ENCODE results near the gene JOSD2. TPM values are rescaled to one million over a fixed set of nuclear protein-coding genes. Genes with fewer than 3 reads are reported as not detected.

Gene JOSD2
- total RNA-seq = 10 to 100 TPM; 29.4 to 31.7 TPM

GRCh38 chr19:50511069-50511822 is at the start of gene JOSD2:
Gene JOSD2 (minus strand): TSS chr19:50511191. CDS start chr19:50510431, 760 bp downstream.
- no peaks in the 10 kb centered on the region for H3K27me3 ChIP-seq (replicated peaks; ENCODE audit: insufficient read depth)
- H3K4me1 ChIP-seq (replicated peaks) = peaks cover 4% of the 10 kb centered on the region
- no peaks in the 10 kb centered on the region for H3K9me3 ChIP-seq
- TF ChIP-seq POLR2AphosphoS5 (IDR thresholded peaks at IDR 0.05) = peak; percentile 98
- TF ChIP-seq, protein P1, sequence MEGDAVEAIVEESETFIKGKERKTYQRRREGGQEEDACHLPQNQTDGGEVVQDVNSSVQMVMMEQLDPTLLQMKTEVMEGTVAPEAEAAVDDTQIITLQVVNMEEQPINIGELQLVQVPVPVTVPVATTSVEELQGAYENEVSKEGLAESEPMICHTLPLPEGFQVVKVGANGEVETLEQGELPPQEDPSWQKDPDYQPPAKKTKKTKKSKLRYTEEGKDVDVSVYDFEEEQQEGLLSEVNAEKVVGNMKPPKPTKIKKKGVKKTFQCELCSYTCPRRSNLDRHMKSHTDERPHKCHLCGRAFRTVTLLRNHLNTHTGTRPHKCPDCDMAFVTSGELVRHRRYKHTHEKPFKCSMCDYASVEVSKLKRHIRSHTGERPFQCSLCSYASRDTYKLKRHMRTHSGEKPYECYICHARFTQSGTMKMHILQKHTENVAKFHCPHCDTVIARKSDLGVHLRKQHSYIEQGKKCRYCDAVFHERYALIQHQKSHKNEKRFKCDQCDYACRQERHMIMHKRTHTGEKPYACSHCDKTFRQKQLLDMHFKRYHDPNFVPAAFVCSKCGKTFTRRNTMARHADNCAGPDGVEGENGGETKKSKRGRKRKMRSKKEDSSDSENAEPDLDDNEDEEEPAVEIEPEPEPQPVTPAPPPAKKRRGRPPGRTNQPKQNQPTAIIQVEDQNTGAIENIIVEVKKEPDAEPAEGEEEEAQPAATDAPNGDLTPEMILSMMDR (IDR thresholded peaks at IDR 0.05) = peak in 1 of 4 experiments; percentile 41
- TF ChIP-seq POLR2A (IDR thresholded peaks at IDR 0.05) = peak; percentile 61
- DNase-seq (ENCODE audit: low spot score) = peak; percentile 97
- peak within 1 kb of the TSS; percentile 49 to 73 for H3K27ac ChIP-seq
- 1% methylated on average over 62 of the region's 69 CpGs for WGBS
- no peaks in the 10 kb centered on the region for H3K36me3 ChIP-seq
- intact Hi-C loops (cut with DNase I) = no loop called here
- H3K4me3 ChIP-seq = peak within 1 kb of the TSS; percentile 49 to 54

- Histone ChIP-seq H3K27me3 (replicated peaks; ENCODE audit: insufficient read depth) (peaks cover 21% of the 10 kb centered on the region), H3K4me1 (replicated peaks) (no peaks in the 10 kb centered on the region), H3K4me3 (no peak overlapping the region), H3K36me3 (no peaks in the 10 kb centered on the region), H3K9me3 (no peaks in the 10 kb centered on the region), H3K27ac (no peak overlapping the region)
- intact Hi-C loops (cut with DNase I) = no loop called here
- WGBS = 45% methylated on average over 10 of the region's 10 CpGs
- DNase-seq (ENCODE audit: low spot score) = no peak
- no peak for TF ChIP-seq POLR2AphosphoS5 (IDR thresholded peaks at IDR 0.05)
- TF ChIP-seq POLR2A (IDR thresholded peaks at IDR 0.05) = no peak
- TF ChIP-seq, protein P1 (IDR thresholded peaks at IDR 0.05) = no peak
These were observed 48.6 kb upstream of the JOSD2 start for GRCh38 chr19:50559636-50560035.

DNA sequence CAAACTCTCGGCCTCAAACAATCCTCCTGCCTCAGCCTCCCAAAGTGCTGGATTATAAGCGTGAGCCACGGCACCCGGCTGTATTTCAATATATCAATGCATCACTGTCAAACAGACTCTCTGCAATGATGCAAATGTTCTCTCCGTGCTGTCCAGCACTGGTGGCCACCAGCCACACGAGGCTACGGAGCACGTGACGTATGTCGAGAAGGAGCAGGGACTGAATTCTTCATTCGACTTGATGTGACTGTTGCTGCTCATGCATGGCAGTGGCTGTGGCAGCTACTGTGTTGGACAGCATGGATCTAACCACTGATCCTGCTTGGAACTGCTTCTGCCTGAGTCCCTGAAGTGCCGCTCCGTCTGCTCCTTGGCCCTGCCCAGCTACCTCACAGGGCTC is 47.5 kb upstream of the JOSD2 start:
- no peak for DNase-seq (ENCODE audit: low spot score)
- intact Hi-C loops (cut with DNase I) = no loop called here
- Histone ChIP-seq H3K27ac (no peak overlapping the region), H3K27me3 (replicated peaks; ENCODE audit: insufficient read depth) (peaks cover 12% of the 10 kb centered on the region), H3K4me1 (replicated peaks) (no peaks in the 10 kb centered on the region), H3K4me3 (no peak overlapping the region), H3K36me3 (no peaks in the 10 kb centered on the region), H3K9me3 (no peaks in the 10 kb centered on the region)
- 93% methylated on average over 13 of the region's 13 CpGs for WGBS
- TF ChIP-seq, protein P1 (IDR thresholded peaks at IDR 0.05) = no peak
- no peak for TF ChIP-seq POLR2A (IDR thresholded peaks at IDR 0.05)
- TF ChIP-seq POLR2AphosphoS5 (IDR thresholded peaks at IDR 0.05) = no peak

DNA sequence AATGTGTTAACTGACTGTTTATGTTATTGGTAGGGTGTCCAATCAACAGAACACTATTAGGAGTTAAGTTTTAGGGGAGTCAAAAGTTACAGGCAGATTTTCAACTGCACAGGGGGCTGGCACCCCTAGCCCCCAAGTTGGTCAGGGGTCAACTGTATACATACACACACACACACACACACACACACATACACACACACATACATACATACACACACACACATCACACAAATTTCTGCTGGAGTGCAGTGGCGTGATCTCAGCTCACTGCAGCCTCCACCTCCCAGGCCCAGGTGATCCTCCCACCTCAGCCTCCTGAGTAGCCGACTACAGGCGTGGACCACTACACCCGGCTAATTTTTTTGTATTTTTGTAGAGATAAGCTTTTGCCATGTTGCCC is 47.0 kb upstream of the JOSD2 start:
- DNase-seq (ENCODE audit: low spot score) = no peak
- Histone ChIP-seq H3K4me1 (replicated peaks) (no peaks in the 10 kb centered on the region), H3K27ac (no peak overlapping the region), H3K4me3 (no peak overlapping the region), H3K9me3 (no peaks in the 10 kb centered on the region), H3K27me3 (replicated peaks; ENCODE audit: insufficient read depth) (peaks cover 12% of the 10 kb centered on the region), H3K36me3 (no peaks in the 10 kb centered on the region)
- TF ChIP-seq POLR2A (IDR thresholded peaks at IDR 0.05) (no peak), POLR2AphosphoS5 (IDR thresholded peaks at IDR 0.05) (no peak)
- TF ChIP-seq, protein P1 (IDR thresholded peaks at IDR 0.05) = no peak
- 93% methylated on average over 4 of the region's 4 CpGs for whole genome bisulfite sequencing
- intact Hi-C loops (cut with DNase I) = no loop called here
